C4-2B (cell line): ENCODE measurements around the gene DSC3.

Source experiments
- CTCF ChIP-seq: fragments of 450-650 bp; conservative IDR thresholded peaks from 2 replicates; pipeline ENCODE4 v1.5.1; 2017; ENCODE audit warnings: mild to moderate bottlenecking
- ZFX ChIP-seq: fragments of 450-650 bp; IDR thresholded peaks from 2 replicates; pipeline ENCODE4 v1.6.1; 2017

- peak; percentile 69 for TF ChIP-seq CTCF
- no peak for TF ChIP-seq ZFX
These were observed 71.1 kb downstream of the DSC3 start for GRCh38 chr18:30971338-30971956.
